ENCODE measurements around the gene MANSC1.

DNA sequence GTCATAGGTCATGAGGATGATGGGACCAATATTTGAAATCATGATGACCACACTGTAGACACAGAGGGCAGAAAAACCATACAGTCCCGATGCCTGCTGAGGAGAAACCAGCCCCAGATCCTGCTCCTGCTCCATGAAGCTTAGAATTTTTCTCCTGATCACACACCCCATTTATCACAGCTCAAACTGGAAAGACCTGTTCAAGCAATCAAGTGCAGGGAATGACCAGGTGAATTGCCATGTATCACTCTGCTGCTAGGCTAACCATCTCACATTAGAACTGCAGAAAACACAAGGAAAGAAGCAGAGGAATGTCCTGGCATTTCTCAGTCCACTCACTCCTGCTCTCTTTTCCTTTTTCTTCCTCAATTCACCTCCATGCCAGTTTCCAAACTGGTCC, 18.1 kb downstream of the MANSC1 start:
- TF ChIP-seq GATA2 (IDR thresholded peaks at IDR 0.05; ENCODE audit: insufficient read depth, insufficient read length, low read depth, low read length): no peak
- TF ChIP-seq, protein P1, sequence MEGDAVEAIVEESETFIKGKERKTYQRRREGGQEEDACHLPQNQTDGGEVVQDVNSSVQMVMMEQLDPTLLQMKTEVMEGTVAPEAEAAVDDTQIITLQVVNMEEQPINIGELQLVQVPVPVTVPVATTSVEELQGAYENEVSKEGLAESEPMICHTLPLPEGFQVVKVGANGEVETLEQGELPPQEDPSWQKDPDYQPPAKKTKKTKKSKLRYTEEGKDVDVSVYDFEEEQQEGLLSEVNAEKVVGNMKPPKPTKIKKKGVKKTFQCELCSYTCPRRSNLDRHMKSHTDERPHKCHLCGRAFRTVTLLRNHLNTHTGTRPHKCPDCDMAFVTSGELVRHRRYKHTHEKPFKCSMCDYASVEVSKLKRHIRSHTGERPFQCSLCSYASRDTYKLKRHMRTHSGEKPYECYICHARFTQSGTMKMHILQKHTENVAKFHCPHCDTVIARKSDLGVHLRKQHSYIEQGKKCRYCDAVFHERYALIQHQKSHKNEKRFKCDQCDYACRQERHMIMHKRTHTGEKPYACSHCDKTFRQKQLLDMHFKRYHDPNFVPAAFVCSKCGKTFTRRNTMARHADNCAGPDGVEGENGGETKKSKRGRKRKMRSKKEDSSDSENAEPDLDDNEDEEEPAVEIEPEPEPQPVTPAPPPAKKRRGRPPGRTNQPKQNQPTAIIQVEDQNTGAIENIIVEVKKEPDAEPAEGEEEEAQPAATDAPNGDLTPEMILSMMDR (IDR thresholded peaks at IDR 0.05; ENCODE audit: extremely low read depth in 1 of 2, insufficient read depth in 1 of 2, low read depth in 1 of 2, low read length in 2 of 2): no peak

All from endothelial cell of umbilical vein (primary cell).